Omental fat pad (tissue), 4 donors: ENCODE data around the gene TNFSF4. TPM values are rescaled to one million over a fixed set of nuclear protein-coding genes. Genes with fewer than 3 reads are reported as not detected.

ENCODE experiments used
- ATAC-seq: fragments of 150-250 bp; one replicate; pipeline ENCODE4 v1.9.1; 2016; ENCODE audit warnings: mild to moderate bottlenecking, moderate library complexity; ENCODE audit not compliant: low FRiP score
- DNase-seq: peaks from one replicate; pipeline ENCODE4 v3.0.0-alpha.2; 2019; ENCODE audit warnings: low spot score
- CTCF ChIP-seq, 3 donors: fragments of 450-650 bp; IDR thresholded peaks; one replicate each; pipeline ENCODE4 v1.5.1; 2016 to 2017; ENCODE audit warnings: antibody characterized with exemption in 3 of 3, mild to moderate bottlenecking in 3 of 3, moderate library complexity in 2 of 3
- total RNA-seq, 4 donors: library from RNA; depleted of rRNA; stranded (reverse); fragments of >200 nt; gene quantifications; one replicate each; pipeline ENCODE4 v1.1.0, GENCODE V29; 2016

The TNFSF4 gene
- total RNA-seq, 4 donors from 2014 or later = 0.36 to 3.0 (median 1.1) TPM

- TF ChIP-seq CTCF (IDR thresholded peaks at IDR 0.05) = no peak
- no peak for ATAC-seq
- DNase-seq = no peak
These were observed 19.4 kb downstream of the TNFSF4 start for GRCh38 chr1:173187671-173188237.

- DNase-seq = no peak
- no peak for ATAC-seq
- no peak for TF ChIP-seq CTCF (IDR thresholded peaks at IDR 0.05)
These were observed 25.3 kb downstream of the TNFSF4 start for GRCh38 chr1:173181791-173182190.

GRCh38 chr1:173176246-173176645, 30.9 kb downstream of the TNFSF4 start:
- no peak for ATAC-seq

GRCh38 chr1:173175514-173176145, 31.5 kb downstream of the TNFSF4 start:
- no peak for TF ChIP-seq CTCF (IDR thresholded peaks at IDR 0.05)
- ATAC-seq (no peak), DNase-seq (no peak)

More at GRCh38 chr1:173176246-173176645, 30.9 kb downstream of the TNFSF4 start:
- DNase-seq = no peak
- TF ChIP-seq CTCF (IDR thresholded peaks at IDR 0.05) = no peak

GRCh38 chr1:173173388-173173787, 33.7 kb downstream of the TNFSF4 start:
- TF ChIP-seq CTCF (IDR thresholded peaks at IDR 0.05) = no peak
- ATAC-seq = no peak
- DNase-seq = no peak

- ATAC-seq (no peak), DNase-seq (no peak)
- no peak for TF ChIP-seq CTCF (IDR thresholded peaks at IDR 0.05)
These were observed 36.0 kb downstream of the TNFSF4 start for GRCh38 chr1:173171152-173171551.

- ATAC-seq = no peak
- DNase-seq = no peak
- TF ChIP-seq CTCF (IDR thresholded peaks at IDR 0.05) = no peak
These were observed 38.2 kb downstream of the TNFSF4 start for GRCh38 chr1:173168941-173169340.
